Uterus (tissue), 4 donors: ENCODE measurements around the gene CPSF4L. TPM values are rescaled to one million over a fixed set of nuclear protein-coding genes. Genes with fewer than 3 reads are reported as not detected.

Experiments
- DNase-seq, 2 donors: peaks; one replicate each; pipeline ENCODE4 v3.0.0-alpha.2; 2019 to 2020
- H3K27ac ChIP-seq, 2 donors: fragments of 200-600 bp; sonication (generic); 1 replicate in 1 of 2; 2 replicates in 1 of 2; pipeline ENCODE4 v1.5.1; 2016 to 2018
- H3K27me3 ChIP-seq, 2 donors: fragments of 200-600 bp; sonication (generic); one replicate each; pipeline ENCODE4 v1.5.1; 2018 to 2019; ENCODE audit warnings: control low read depth in 1 of 2
- H3K36me3 ChIP-seq, 2 donors: fragments of 200-600 bp; sonication (generic); one replicate each; pipeline ENCODE4 v1.5.1; 2019; ENCODE audit warnings: control low read depth in 1 of 2
- H3K4me1 ChIP-seq, 2 donors: fragments of 200-600 bp; sonication (generic); one replicate each; pipeline ENCODE4 v1.5.1; 2018 to 2019; ENCODE audit warnings: control low read depth in 1 of 2
- H3K4me3 ChIP-seq, 2 donors: fragments of 200-600 bp; sonication (generic); 1 replicate in 1 of 2; 2 replicates in 1 of 2; pipeline ENCODE4 v1.5.1; 2018 to 2019; ENCODE audit warnings: mild to moderate bottlenecking in 1 of 2
- H3K9me3 ChIP-seq, 2 donors: fragments of 200-600 bp; sonication (generic); one replicate each; pipeline ENCODE4 v1.5.1; 2019; ENCODE audit warnings: control low read depth in 1 of 2
- CTCF ChIP-seq, 4 experiments: fragments of 200-600 bp in 2 of 4; fragments of 450-650 bp in 2 of 4; sonication (generic) in 2 of 4; IDR thresholded peaks; one replicate each; pipeline ENCODE4 v1.5.1; 2016 to 2019; ENCODE audit warnings: antibody characterized with exemption in 4 of 4, mild to moderate bottlenecking in 2 of 4, moderate library complexity in 1 of 4
- POLR2A ChIP-seq, 2 donors: fragments of 450-650 bp; IDR thresholded peaks; one replicate each; pipeline ENCODE4 v1.6.1; 2016; ENCODE audit warnings: antibody characterized with exemption in 2 of 2, mild to moderate bottlenecking in 1 of 2, moderate library complexity in 1 of 2
- intact Hi-C: fragments of 100-400 bp; cut with DNase I; formaldehyde crosslinking; loops from one replicate; pipeline ENCODE4 v1.15.1; 2023; ENCODE audit warnings: low total_unique reads
- total RNA-seq, 4 donors: library from RNA; depleted of rRNA in 3 of 4; stranded (reverse); fragments of >200 nt in 3 of 4; gene quantifications; one replicate each; pipeline versions ENCODE4 v1.1.0 to v1.2.4, GENCODE V29; 2014 to 2023
- donor health status: DM: yes; HTN: yes; CAD: no.

CPSF4L gene
- total RNA-seq, 4 donors from 2014 or later = 0.34 TPM; not detected in 3

- no peak for TF ChIP-seq POLR2A (IDR thresholded peaks at IDR 0.05)
- Histone ChIP-seq H3K4me3 (no peak overlapping the region), H3K4me1 (no peaks in the 10 kb centered on the region), H3K27me3 (no peaks in the 10 kb centered on the region), H3K9me3 (no peaks in the 10 kb centered on the region), H3K27ac (no peak overlapping the region), H3K36me3 (no peaks in the 10 kb centered on the region)
- DNase-seq = no peak
- intact Hi-C loops = no loop called here
These were observed 33.7 kb downstream of the CPSF4L start for GRCh38 chr17:73227944-73228343.

- no peaks in the 10 kb centered on the region for H3K27me3 ChIP-seq
- no peaks in the 10 kb centered on the region for H3K36me3 ChIP-seq
- DNase-seq = no peak
- TF ChIP-seq POLR2A (IDR thresholded peaks at IDR 0.05) = no peak
- TF ChIP-seq CTCF (IDR thresholded peaks at IDR 0.05) = no peak
- H3K27ac ChIP-seq = no peak overlapping the region
- H3K4me3 ChIP-seq = no peak overlapping the region
- H3K9me3 ChIP-seq = no peaks in the 10 kb centered on the region
- intact Hi-C loops = no loop called here
- no peaks in the 10 kb centered on the region for H3K4me1 ChIP-seq
These were observed 34.3 kb downstream of the CPSF4L start for GRCh38 chr17:73227379-73227778.

GRCh38 chr17:73226556-73227172, 35.0 kb downstream of the CPSF4L start:
- no peak overlapping the region for H3K27ac ChIP-seq
- no peaks in the 10 kb centered on the region for H3K27me3 ChIP-seq
- intact Hi-C loops = no loop called here
- no peaks in the 10 kb centered on the region for H3K36me3 ChIP-seq
- H3K4me1 ChIP-seq = no peaks in the 10 kb centered on the region
- no peak overlapping the region for H3K4me3 ChIP-seq
- no peaks in the 10 kb centered on the region for H3K9me3 ChIP-seq
- TF ChIP-seq POLR2A (IDR thresholded peaks at IDR 0.05) (no peak), CTCF (IDR thresholded peaks at IDR 0.05) (no peak)
- DNase-seq = no peak

- TF ChIP-seq POLR2A (IDR thresholded peaks at IDR 0.05) = no peak
- no peak for TF ChIP-seq CTCF (IDR thresholded peaks at IDR 0.05)
- Histone ChIP-seq H3K27ac (no peak overlapping the region), H3K27me3 (no peaks in the 10 kb centered on the region), H3K4me3 (no peak overlapping the region), H3K9me3 (no peaks in the 10 kb centered on the region), H3K36me3 (no peaks in the 10 kb centered on the region), H3K4me1 (no peaks in the 10 kb centered on the region)
- no peak for DNase-seq
- intact Hi-C loops = no loop called here
These were observed 36.9 kb downstream of the CPSF4L start for GRCh38 chr17:73224663-73225305.

GRCh38 chr17:73224237-73224636, 37.4 kb downstream of the CPSF4L start:
- intact Hi-C loops = no loop called here
- no peak overlapping the region for H3K4me3 ChIP-seq
- no peak for TF ChIP-seq CTCF (IDR thresholded peaks at IDR 0.05)

More at GRCh38 chr17:73224237-73224636, 37.4 kb downstream of the CPSF4L start:
- Histone ChIP-seq H3K36me3 (no peaks in the 10 kb centered on the region), H3K27me3 (no peaks in the 10 kb centered on the region), H3K4me1 (no peaks in the 10 kb centered on the region), H3K27ac (no peak overlapping the region), H3K9me3 (no peaks in the 10 kb centered on the region)
- no peak for DNase-seq
